ENCODE data around the gene GIMAP6. TPM values are rescaled to one million over a fixed set of nuclear protein-coding genes. Genes with fewer than 3 reads are reported as not detected.
"Not testable (repeated sequence)": the region's sequence is repeated elsewhere in the genome, so short reads cannot be mapped to it uniquely, and the experiment has no call there.

Gene GIMAP6
- not detected in 2 replicates for total RNA-seq

DNA sequence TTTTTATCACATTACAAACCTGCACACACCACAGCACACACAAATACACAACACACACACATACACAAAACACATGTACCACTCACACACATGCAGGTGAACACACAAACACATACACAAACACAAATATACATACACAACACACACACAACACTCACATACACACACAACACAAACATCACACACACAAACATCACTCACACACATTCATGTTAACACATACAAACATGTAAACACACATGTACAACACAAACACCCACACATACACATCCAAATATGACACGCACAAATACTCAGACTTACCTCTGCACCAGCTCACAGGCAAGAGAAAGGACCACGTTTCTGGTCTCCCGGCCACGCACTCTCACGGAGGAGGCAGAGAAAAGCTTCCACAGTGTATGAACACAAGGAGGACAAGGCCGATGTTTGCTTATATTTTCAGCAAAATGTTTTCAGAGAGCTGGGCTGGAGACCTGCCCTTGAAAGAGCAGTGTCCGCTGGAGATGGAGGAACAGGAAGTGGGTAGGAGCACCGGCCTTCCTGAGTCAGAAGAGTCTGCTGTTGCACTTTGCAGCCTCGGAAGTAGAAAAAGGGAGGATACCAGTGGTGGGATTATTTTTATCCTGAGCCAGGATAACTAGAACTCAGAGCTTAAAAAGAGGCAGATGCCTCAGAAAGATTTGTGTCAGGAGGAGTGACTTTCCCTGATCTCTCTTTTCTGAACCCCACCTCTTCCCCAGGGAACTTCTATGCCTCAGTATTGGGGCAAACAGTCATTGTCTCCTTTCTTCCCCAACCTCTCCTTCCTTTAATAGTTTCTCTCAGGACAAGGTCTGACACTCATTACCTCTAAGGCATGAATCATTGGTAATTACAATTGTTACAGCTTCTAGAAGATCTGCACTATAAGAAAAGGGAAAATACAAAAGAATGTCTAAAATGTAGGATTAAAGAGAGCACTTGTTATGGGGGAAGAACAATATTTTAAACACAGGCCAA lies at the start of gene GIMAP6:
GIMAP6 (minus strand) TSS at position 520 of the 999 bp plus-strand sequence. CDS start 2,243 bp downstream, outside the sequence.
- TF ChIP-seq CTCF (IDR thresholded peaks at IDR 0.05; ENCODE audit: insufficient read depth, low read depth, low read length): no peak
- DNase-seq (ENCODE audit: low read depth): no peak
- H3K4me3 ChIP-seq (ENCODE audit: low read depth, low read length): no peak within 1 kb of the TSS

GRCh38 chr7:150680364-150680763 lies 48.2 kb upstream of the GIMAP6 start:
- H3K4me3 ChIP-seq (ENCODE audit: low read depth, low read length); DNase-seq (ENCODE audit: low read depth): not testable (repeated sequence)

- not testable (repeated sequence) for DNase-seq (ENCODE audit: low read depth); H3K4me3 ChIP-seq (ENCODE audit: low read depth, low read length)
Observed at GRCh38 chr7:150678601-150679000, 46.4 kb upstream of the GIMAP6 start.

DNA sequence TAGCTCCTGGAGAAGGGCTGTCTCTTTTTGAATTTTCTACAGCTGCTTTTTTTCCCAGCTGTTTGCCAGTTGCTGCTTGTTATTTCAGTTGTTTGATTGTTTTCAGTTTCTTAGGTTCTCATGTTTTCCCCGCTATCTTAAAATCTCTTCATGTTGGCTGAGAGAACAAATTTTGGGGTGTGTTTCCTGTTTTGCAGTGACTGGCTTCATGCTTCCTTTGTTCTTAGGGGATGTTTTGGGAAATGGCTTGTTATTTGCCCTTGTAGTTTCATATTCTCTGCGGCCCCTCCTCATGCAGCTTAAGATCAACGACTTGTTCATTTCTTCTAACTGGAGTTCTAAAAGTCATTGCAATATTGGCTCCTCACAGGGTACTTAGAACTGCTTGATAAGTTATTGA lies 44.7 kb upstream of the GIMAP6 start:
- not testable (repeated sequence) for DNase-seq (ENCODE audit: low read depth); H3K4me3 ChIP-seq (ENCODE audit: low read depth, low read length)

DNA sequence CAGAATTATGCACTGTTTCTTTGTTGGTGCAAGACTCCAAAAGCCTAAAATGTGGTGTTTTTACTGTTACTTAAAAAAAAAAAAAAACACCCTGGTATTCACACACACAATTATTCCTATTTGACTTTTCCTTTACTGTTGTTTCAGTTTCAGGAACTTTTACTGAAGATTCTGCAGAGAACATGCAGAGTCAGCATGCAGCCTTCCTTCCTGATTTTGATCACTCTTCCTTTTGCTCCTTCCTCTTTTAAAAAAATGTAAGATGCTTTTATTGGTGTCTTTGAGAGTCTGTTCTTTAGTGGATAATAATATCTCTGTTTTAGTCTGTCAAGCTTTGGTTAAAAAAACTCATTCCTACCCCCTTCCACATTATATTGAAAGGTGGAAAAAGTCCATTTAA lies 44.1 kb upstream of the GIMAP6 start:
- not testable (repeated sequence) for DNase-seq (ENCODE audit: low read depth); H3K4me3 ChIP-seq (ENCODE audit: low read depth, low read length)

DNA sequence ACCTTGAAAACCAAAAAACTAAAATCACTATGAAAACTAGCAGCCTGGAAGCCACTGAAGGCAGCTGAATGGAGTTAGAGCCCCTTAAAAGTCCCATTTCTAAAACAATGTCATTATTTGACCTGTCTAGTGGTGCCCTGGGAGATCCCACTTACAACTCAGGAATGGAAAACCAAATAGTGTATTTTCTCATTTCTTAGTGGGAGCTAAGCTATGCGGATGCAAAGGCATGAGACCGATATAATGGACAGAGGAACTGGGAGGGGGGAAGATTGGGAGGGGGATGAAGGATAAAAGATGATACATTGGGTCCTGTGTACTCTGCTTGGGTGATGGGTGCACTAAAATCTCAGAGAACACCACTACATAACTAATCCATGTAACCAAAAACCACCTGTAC lies 43.5 kb upstream of the GIMAP6 start:
- no peak overlapping the region for H3K4me3 ChIP-seq (ENCODE audit: low read depth, low read length)
- TF ChIP-seq CTCF (IDR thresholded peaks at IDR 0.05; ENCODE audit: insufficient read depth, low read depth, low read length): no peak
- DNase-seq (ENCODE audit: low read depth): no peak

GRCh38 chr7:150671798-150672585 lies 39.8 kb upstream of the GIMAP6 start:
- DNase-seq (ENCODE audit: low read depth); H3K4me3 ChIP-seq (ENCODE audit: low read depth, low read length): not testable (repeated sequence)

DNA sequence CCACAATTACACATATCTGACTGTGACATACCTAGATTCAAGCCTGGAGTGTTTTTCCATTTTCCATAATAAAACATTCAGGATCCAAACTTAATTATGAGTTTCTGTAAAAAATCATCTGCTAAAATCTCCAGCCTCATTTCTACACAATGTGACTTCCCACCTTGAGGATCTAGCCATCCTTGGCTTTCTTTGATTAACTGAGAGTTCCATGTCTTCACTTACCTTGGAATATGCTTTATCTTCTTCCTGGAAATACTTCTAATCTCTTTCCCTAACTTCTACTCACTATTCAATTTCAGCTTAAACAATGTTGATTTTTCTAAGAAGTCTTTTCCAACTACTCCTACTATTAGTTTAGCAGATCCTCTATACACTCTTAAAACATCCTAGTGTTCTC lies 36.8 kb upstream of the GIMAP6 start:
- no peak for DNase-seq (ENCODE audit: low read depth)
- H3K4me3 ChIP-seq (ENCODE audit: low read depth, low read length): no peak overlapping the region
- TF ChIP-seq CTCF (IDR thresholded peaks at IDR 0.05; ENCODE audit: insufficient read depth, low read depth, low read length): no peak

GRCh38 chr7:150668472-150668911 lies 36.3 kb upstream of the GIMAP6 start:
- TF ChIP-seq CTCF (IDR thresholded peaks at IDR 0.05; ENCODE audit: insufficient read depth, low read depth, low read length): no peak
- no peak for DNase-seq (ENCODE audit: low read depth)
- no peak overlapping the region for H3K4me3 ChIP-seq (ENCODE audit: low read depth, low read length)

All from fibroblast of villous mesenchyme (primary cell).